Neural cell (in vitro differentiated cells): Measurements from ENCODE around the gene PRCP. TPM values are rescaled to one million over a fixed set of nuclear protein-coding genes. Genes with fewer than 3 reads are reported as not detected.

Experiments used
- H2AFZ ChIP-seq: fragments of 200-600, 300-800 bp; sonication (generic), shearing (Covaris generic); 2 replicates; pipeline ENCODE4 v1.6.0; 2014; ENCODE audit warnings: low read depth, mild to moderate bottlenecking, antibody characterized with exemption, low read length, moderate library complexity
- H3F3A ChIP-seq: fragments of 200-600 bp; shearing (Covaris generic); 2 replicates; pipeline ENCODE4 v1.6.1; 2016; ENCODE audit warnings: mild to moderate bottlenecking, moderate library complexity, mixed read lengths, antibody characterized with exemption, low read length; ENCODE audit not compliant: insufficient read depth, poor library complexity, severe bottlenecking
- H3K27ac ChIP-seq: fragments of 200-600, 300-800 bp; sonication (generic), shearing (Covaris generic); 2 replicates; pipeline ENCODE4 v1.5.1; 2014; ENCODE audit warnings: mild to moderate bottlenecking, low read length, moderate library complexity
- H3K27me3 ChIP-seq: fragments of 300-800, 200-600 bp; sonication (generic), shearing (Covaris generic); 2 replicates; pipeline ENCODE4 v1.6.0; 2014; ENCODE audit warnings: mild to moderate bottlenecking, low read depth, low read length, moderate library complexity; ENCODE audit not compliant: insufficient read depth
- H3K36me3 ChIP-seq: fragments of 300-800, 200-600 bp; sonication (generic), shearing (Covaris generic); 2 replicates; pipeline ENCODE4 v1.5.1; 2014; ENCODE audit warnings: mild to moderate bottlenecking, antibody characterized with exemption, low read length, moderate library complexity; ENCODE audit not compliant: insufficient read depth
- H3K4me2 ChIP-seq: fragments of 300-800, 200-600 bp; sonication (generic), shearing (Covaris generic); 2 replicates; pipeline ENCODE4 v1.6.0; 2014; ENCODE audit warnings: mild to moderate bottlenecking, low read length
- H3K4me3 ChIP-seq: fragments of 300-800, 200-600 bp; sonication (generic), shearing (Covaris generic); 2 replicates; pipeline ENCODE4 v1.5.1; 2014; ENCODE audit warnings: mild to moderate bottlenecking, low read length, moderate library complexity
- H3K79me2 ChIP-seq: fragments of 200-600 bp; shearing (Covaris generic); replicated peaks from 2 replicates; pipeline ENCODE4 v1.6.0; 2014; ENCODE audit warnings: mild to moderate bottlenecking, low read length, moderate library complexity; ENCODE audit not compliant: insufficient read depth
- H3K9ac ChIP-seq: fragments of 300-800, 200-600 bp; sonication (generic), shearing (Covaris generic); 2 replicates; pipeline ENCODE4 v1.6.1; 2016; ENCODE audit warnings: mild to moderate bottlenecking, low read length, mixed read lengths
- H3K9me2 ChIP-seq: fragments of 200-600 bp; shearing (Covaris generic); 2 replicates; pipeline ENCODE4 v1.6.1; 2016; ENCODE audit warnings: mild to moderate bottlenecking, low read length, mixed read lengths; ENCODE audit not compliant: insufficient read depth
- H3K9me3 ChIP-seq: fragments of 200-600, 300-800 bp; sonication (generic), shearing (Covaris generic); 2 replicates; pipeline ENCODE4 v1.6.1; 2016; ENCODE audit warnings: mild to moderate bottlenecking, mixed run types, low read length, moderate library complexity, mixed read lengths
- H4K20me1 ChIP-seq: fragments of 200-600 bp; shearing (Covaris generic); 2 replicates; pipeline ENCODE4 v1.6.1; 2016; ENCODE audit warnings: mild to moderate bottlenecking, mixed run types; ENCODE audit not compliant: insufficient read depth
- CTCF ChIP-seq: fragments of 450-650 bp; IDR thresholded peaks from 2 replicates; pipeline ENCODE4 v1.5.1; 2014; ENCODE audit warnings: antibody characterized with exemption, mild to moderate bottlenecking, moderate library complexity; ENCODE audit not compliant: poor library complexity, severe bottlenecking
- EP300 ChIP-seq: fragments of 450-650 bp; conservative IDR thresholded peaks from 2 replicates; pipeline ENCODE4 v1.6.1; 2014; ENCODE audit warnings: antibody characterized with exemption, mild to moderate bottlenecking, moderate library complexity; ENCODE audit not compliant: poor library complexity, severe bottlenecking
- EZH2 ChIP-seq: fragments of 200-600, 300-800 bp; shearing (Covaris generic), sonication (generic); IDR thresholded peaks from 2 replicates; pipeline ENCODE4 v1.6.1; 2014; ENCODE audit warnings: antibody characterized with exemption, low read length, borderline replicate concordance, mild to moderate bottlenecking; ENCODE audit not compliant: insufficient read depth, poor library complexity, severe bottlenecking
- MXI1 ChIP-seq: fragments of 450-650 bp; conservative IDR thresholded peaks from 2 replicates; pipeline ENCODE4 v1.6.1; 2014; ENCODE audit warnings: antibody characterized with exemption, mild to moderate bottlenecking; ENCODE audit not compliant: poor library complexity, severe bottlenecking
- POLR2AphosphoS5 ChIP-seq: IDR thresholded peaks from 2 replicates; pipeline ENCODE4 v1.6.1; 2012
- RAD21 ChIP-seq: fragments of 450-650 bp; conservative IDR thresholded peaks from 2 replicates; pipeline ENCODE4 v1.6.1; 2014; ENCODE audit warnings: antibody characterized with exemption, mild to moderate bottlenecking, moderate library complexity
- REST ChIP-seq: IDR thresholded peaks from 2 replicates; pipeline ENCODE4 v1.6.1; 2012; ENCODE audit warnings: borderline replicate concordance
- SMC3 ChIP-seq: fragments of 450-650 bp; conservative IDR thresholded peaks from 2 replicates; pipeline ENCODE4 v1.6.1; 2014; ENCODE audit warnings: antibody characterized with exemption, mild to moderate bottlenecking, moderate library complexity; ENCODE audit not compliant: poor library complexity
- TAF1 ChIP-seq: IDR thresholded peaks from 2 replicates; pipeline ENCODE4 v1.6.1; 2012; ENCODE audit warnings: low read depth
- polyA plus RNA-seq: library from polyadenylated mRNA; depleted of rRNA; stranded (reverse); fragments of >200 nt; gene quantifications from 2 replicates; pipeline ENCODE4 v1.2.3, GENCODE V29; 2014

PRCP gene
- polyA plus RNA-seq, 1 donor from 2014 or later: 6.1 TPM

GRCh38 chr11:82942376-82942775 lies 42.1 kb upstream of the PRCP start:
- Histone ChIP-seq H3K9ac (no peak overlapping the region), H3K27ac (no peak overlapping the region), H3K9me2 (no peaks in the 10 kb centered on the region), H2AFZ (no peak overlapping the region), H4K20me1 (no peaks in the 10 kb centered on the region), H3K4me3 (no peak overlapping the region), H3K79me2 (no peaks in the 10 kb centered on the region), H3K27me3 (no peaks in the 10 kb centered on the region), H3K4me2 (no peak overlapping the region), H3K36me3 (no peaks in the 10 kb centered on the region), H3F3A (no peaks in the 10 kb centered on the region), H3K9me3 (no peaks in the 10 kb centered on the region)
- TF ChIP-seq EZH2 (no peak), CTCF (no peak), RAD21 (no peak), MXI1 (no peak), EP300 (no peak), REST (no peak), TAF1 (no peak), SMC3 (no peak), POLR2AphosphoS5 (no peak)

GRCh38 chr11:82939456-82939855 lies 39.2 kb upstream of the PRCP start:
- Histone ChIP-seq H3K9ac (no peak overlapping the region), H3K9me3 (no peaks in the 10 kb centered on the region), H3K27me3 (no peaks in the 10 kb centered on the region), H3K79me2 (no peaks in the 10 kb centered on the region), H3K36me3 (no peaks in the 10 kb centered on the region), H4K20me1 (no peaks in the 10 kb centered on the region), H3F3A (no peaks in the 10 kb centered on the region), H3K4me3 (no peak overlapping the region), H3K9me2 (no peaks in the 10 kb centered on the region), H2AFZ (no peak overlapping the region), H3K4me2 (no peak overlapping the region), H3K27ac (no peak overlapping the region)
- no peak for TF ChIP-seq MXI1
- TF ChIP-seq TAF1: no peak
- TF ChIP-seq RAD21: no peak
- TF ChIP-seq EP300: no peak
- TF ChIP-seq EZH2: no peak
- TF ChIP-seq CTCF: no peak
- TF ChIP-seq POLR2AphosphoS5: no peak
